DND-41 (cell line): ENCODE data around the gene ODAD4.

ENCODE experiments used
- CTCF ChIP-seq: IDR thresholded peaks from 2 replicates; pipeline ENCODE4 v1.5.1; 2012; ENCODE audit warnings: borderline replicate concordance, low read length, moderate library complexity, mild to moderate bottlenecking; ENCODE audit not compliant: poor library complexity, severe bottlenecking; ENCODE audit errors: extremely low read depth
- EZH2 ChIP-seq: IDR thresholded peaks from 3 replicates; pipeline ENCODE4 v1.6.1; 2012; ENCODE audit warnings: borderline replicate concordance, low read depth, mild to moderate bottlenecking, moderate library complexity, low read length, inconsistent platforms; ENCODE audit not compliant: severe bottlenecking

- TF ChIP-seq CTCF (no peak), EZH2 (no peak)
Measured at GRCh38 chr17:41882756-41883155, 47.7 kb upstream of the ODAD4 start.
